GM12878 (cell line): ENCODE measurements around the gene MDC1. TPM values are rescaled to one million over a fixed set of nuclear protein-coding genes. Genes with fewer than 3 reads are reported as not detected.

ENCODE experiments used
- BMI1 ChIP-seq: fragments of 450-650 bp; IDR thresholded peaks from 2 replicates; pipeline ENCODE4 v1.6.1; 2016; ENCODE audit warnings: mild to moderate bottlenecking, moderate library complexity, borderline replicate concordance
- CHD4 ChIP-seq: fragments of 200-600 bp; sonication (generic); IDR thresholded peaks from 2 replicates; pipeline ENCODE4 v1.6.1; 2016; ENCODE audit warnings: mild to moderate bottlenecking
- E4F1 ChIP-seq: fragments of 450-650 bp; IDR thresholded peaks from 2 replicates; pipeline ENCODE4 v1.6.1; 2018; ENCODE audit warnings: borderline replicate concordance, mild to moderate bottlenecking; ENCODE audit not compliant: partially characterized antibody
- EGR1 ChIP-seq, 2 experiments: IDR thresholded peaks; 1 replicate in 1 of 2; 2 replicates in 1 of 2; pipeline ENCODE4 v1.6.1; 2011 to 2012; ENCODE audit warnings: low read depth in 2 of 2, low read length in 2 of 2, borderline replicate concordance in 1 of 2, mild to moderate bottlenecking in 1 of 2, moderate library complexity in 1 of 2
- EP300 ChIP-seq, 2 experiments: fragments of 150-350 bp in 1 of 2; IDR thresholded peaks; 2 replicates each; pipeline ENCODE4 v1.6.1; 2011 to 2012; ENCODE audit warnings: low read depth in 2 of 2, low read length in 2 of 2, borderline replicate concordance in 1 of 2, improper control_type of control experiment in 1 of 2, inconsistent platforms in 1 of 2; ENCODE audit not compliant: control insufficient read depth in 1 of 2
- ESRRA ChIP-seq: IDR thresholded peaks from 2 replicates; pipeline ENCODE4 v1.6.1; 2012; ENCODE audit warnings: mild to moderate bottlenecking, low read length, improper control_type of control experiment
- EZH2 ChIP-seq: IDR thresholded peaks from 2 replicates; pipeline ENCODE4 v1.6.1; 2012; ENCODE audit warnings: low read depth, mild to moderate bottlenecking, control low read depth, inconsistent platforms, low read length, borderline replicate concordance; ENCODE audit not compliant: control insufficient read depth
- GATAD2B ChIP-seq: fragments of 450-650 bp; conservative IDR thresholded peaks from 2 replicates; pipeline ENCODE4 v1.6.1; 2017; ENCODE audit warnings: low read depth, mild to moderate bottlenecking, moderate library complexity
- HSF1 ChIP-seq: fragments of 150-350 bp; IDR thresholded peaks from 2 replicates; pipeline ENCODE4 v1.6.1; 2014; ENCODE audit warnings: mild to moderate bottlenecking, low read depth, low read length
- JUNB ChIP-seq: IDR thresholded peaks from 2 replicates; pipeline ENCODE4 v1.6.1; 2016; ENCODE audit warnings: antibody characterized with exemption, mild to moderate bottlenecking
- JUND ChIP-seq: IDR thresholded peaks from 2 replicates; pipeline ENCODE4 v1.6.1; 2012; ENCODE audit warnings: low read depth, mild to moderate bottlenecking, low read length, improper control_type of control experiment, moderate library complexity
- MTA3 ChIP-seq: IDR thresholded peaks from 2 replicates; pipeline ENCODE4 v1.6.1; 2012; ENCODE audit warnings: low read length, inconsistent platforms, borderline replicate concordance
- NBN ChIP-seq: fragments of 450-650 bp; IDR thresholded peaks from 2 replicates; pipeline ENCODE4 v1.6.1; 2016
- NFYB ChIP-seq: IDR thresholded peaks from 2 replicates; pipeline ENCODE4 v1.6.1; 2011; ENCODE audit warnings: low read depth, mild to moderate bottlenecking, low read length, improper control_type of control experiment, moderate library complexity; ENCODE audit not compliant: insufficient read depth
- NR2C1 ChIP-seq: fragments of 450-650 bp; IDR thresholded peaks from 2 replicates; pipeline ENCODE4 v1.6.1; 2017; ENCODE audit warnings: antibody characterized with exemption, mild to moderate bottlenecking, moderate library complexity
- NR2F1 ChIP-seq: fragments of 450-650 bp; conservative IDR thresholded peaks from 2 replicates; pipeline ENCODE4 v1.6.1; 2017; ENCODE audit warnings: mild to moderate bottlenecking
- POLR2A ChIP-seq: IDR thresholded peaks from 2 replicates; pipeline ENCODE4 v1.6.1; 2011; ENCODE audit warnings: low read depth, mild to moderate bottlenecking, low read length
- SP1 ChIP-seq: IDR thresholded peaks from one replicate; pipeline ENCODE4 v1.6.1; 2011; ENCODE audit warnings: low read depth, low read length
- STAT3 ChIP-seq: IDR thresholded peaks from 2 replicates; pipeline ENCODE4 v1.6.1; 2011; ENCODE audit warnings: low read depth, low read length, improper control_type of control experiment
- SUPT20H ChIP-seq: IDR thresholded peaks from 2 replicates; pipeline ENCODE4 v1.6.1; 2011; ENCODE audit warnings: low read depth, mild to moderate bottlenecking, low read length, moderate library complexity, borderline replicate concordance; ENCODE audit not compliant: control insufficient read depth
- TAF1 ChIP-seq: IDR thresholded peaks from 2 replicates; pipeline ENCODE4 v1.6.1; 2011; ENCODE audit warnings: mild to moderate bottlenecking, low read depth, low read length, borderline replicate concordance
- TCF7 ChIP-seq: IDR thresholded peaks from 2 replicates; pipeline ENCODE4 v1.6.1; 2014; ENCODE audit warnings: antibody characterized with exemption, borderline replicate concordance
- ZSCAN29 ChIP-seq: fragments of 450-650 bp; IDR thresholded peaks from 2 replicates; pipeline ENCODE4 v1.6.1; 2017; ENCODE audit warnings: mild to moderate bottlenecking, moderate library complexity
- polyA plus RNA-seq, 11 experiments: library from polyadenylated mRNA; depleted of rRNA in 4 of 11; unstranded in 6 of 11; stranded (reverse) in 5 of 11; fragments of >200 nt; fragmentation: Nextera tagmentation in 4 of 11; fragmentation: Illumina TruSeq in 1 of 11; extraction: Ambion mirVana in 4 of 11; extraction: Trizol in 1 of 11; gene quantifications; 1 replicate in 1 of 11; 2 replicates in 10 of 11; pipeline versions ENCODE4 v1.2.1 to v1.2.3, GENCODE V29; 2011 to 2016; ENCODE audit warnings: inconsistent platforms in 2 of 11, missing spikeins in 2 of 11, low read depth in 1 of 11
- total RNA-seq, 4 experiments: library from RNA; depleted of rRNA in 3 of 4; stranded (reverse); fragments of >200 nt in 3 of 4; fragmentation: Illumina TruSeq in 1 of 4; extraction: Trizol in 1 of 4; gene quantifications; 2 replicates each; pipeline versions ENCODE4 v1.2.1 to v1.2.3, GENCODE V29; 2013 to 2021
- TF ChIP-seq, protein P1 (sequence below): fragments of 450-650 bp; IDR thresholded peaks from 2 replicates; pipeline ENCODE4 v1.6.1; 2017; ENCODE audit warnings: mild to moderate bottlenecking, moderate library complexity

MDC1 gene
- total and polyA plus RNA-seq, 10 of the 15 experiments (the other 5 are each of a cell fraction or from before 2014, with no cell fraction given): 5.1 to 62.5 (median 22.4) TPM

- TF ChIP-seq JUNB: peak; percentile 66
- TF ChIP-seq STAT3: no peak
- no peak; the same call in 1 of the 2 replicates for TF ChIP-seq MTA3
- TF ChIP-seq NR2F1: no peak
- TF ChIP-seq NFYB: no peak
- 0 out of 2 replicates have a peak, but pooled peaks have one; percentile 57 for TF ChIP-seq NBN
- no peak for TF ChIP-seq HSF1
- no peak for TF ChIP-seq SUPT20H
- TF ChIP-seq EZH2: no peak
- TF ChIP-seq ESRRA: no peak
- no peak for TF ChIP-seq CHD4
- TF ChIP-seq TCF7: 0 out of 2 replicates have a peak, but pooled peaks have one; percentile 28
- TF ChIP-seq JUND: no peak
- peak in 1 of 2 experiments; percentile 27; a peak in 1 of 4 replicates for TF ChIP-seq EP300 (IDR thresholded peaks at IDR 0.05; ENCODE audit: borderline replicate concordance in 1 of 2, control insufficient read depth in 1 of 2, low read depth in 2 of 2, low read length in 2 of 2)
- TF ChIP-seq, protein P1, sequence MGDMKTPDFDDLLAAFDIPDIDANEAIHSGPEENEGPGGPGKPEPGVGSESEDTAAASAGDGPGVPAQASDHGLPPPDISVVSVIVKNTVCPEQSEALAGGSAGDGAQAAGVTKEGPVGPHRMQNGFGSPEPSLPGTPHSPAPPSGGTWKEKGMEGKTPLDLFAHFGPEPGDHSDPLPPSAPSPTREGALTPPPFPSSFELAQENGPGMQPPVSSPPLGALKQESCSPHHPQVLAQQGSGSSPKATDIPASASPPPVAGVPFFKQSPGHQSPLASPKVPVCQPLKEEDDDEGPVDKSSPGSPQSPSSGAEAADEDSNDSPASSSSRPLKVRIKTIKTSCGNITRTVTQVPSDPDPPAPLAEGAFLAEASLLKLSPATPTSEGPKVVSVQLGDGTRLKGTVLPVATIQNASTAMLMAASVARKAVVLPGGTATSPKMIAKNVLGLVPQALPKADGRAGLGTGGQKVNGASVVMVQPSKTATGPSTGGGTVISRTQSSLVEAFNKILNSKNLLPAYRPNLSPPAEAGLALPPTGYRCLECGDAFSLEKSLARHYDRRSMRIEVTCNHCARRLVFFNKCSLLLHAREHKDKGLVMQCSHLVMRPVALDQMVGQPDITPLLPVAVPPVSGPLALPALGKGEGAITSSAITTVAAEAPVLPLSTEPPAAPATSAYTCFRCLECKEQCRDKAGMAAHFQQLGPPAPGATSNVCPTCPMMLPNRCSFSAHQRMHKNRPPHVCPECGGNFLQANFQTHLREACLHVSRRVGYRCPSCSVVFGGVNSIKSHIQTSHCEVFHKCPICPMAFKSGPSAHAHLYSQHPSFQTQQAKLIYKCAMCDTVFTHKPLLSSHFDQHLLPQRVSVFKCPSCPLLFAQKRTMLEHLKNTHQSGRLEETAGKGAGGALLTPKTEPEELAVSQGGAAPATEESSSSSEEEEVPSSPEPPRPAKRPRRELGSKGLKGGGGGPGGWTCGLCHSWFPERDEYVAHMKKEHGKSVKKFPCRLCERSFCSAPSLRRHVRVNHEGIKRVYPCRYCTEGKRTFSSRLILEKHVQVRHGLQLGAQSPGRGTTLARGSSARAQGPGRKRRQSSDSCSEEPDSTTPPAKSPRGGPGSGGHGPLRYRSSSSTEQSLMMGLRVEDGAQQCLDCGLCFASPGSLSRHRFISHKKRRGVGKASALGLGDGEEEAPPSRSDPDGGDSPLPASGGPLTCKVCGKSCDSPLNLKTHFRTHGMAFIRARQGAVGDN: no peak
- TF ChIP-seq SP1: no peak
- no peak for TF ChIP-seq ZSCAN29
- no peak for TF ChIP-seq NR2C1
- TF ChIP-seq E4F1: no peak
- TF ChIP-seq POLR2A: no peak
- no peak for TF ChIP-seq TAF1
- no peak for TF ChIP-seq GATAD2B
- TF ChIP-seq BMI1: no peak
- no peak for TF ChIP-seq EGR1 (IDR thresholded peaks at IDR 0.05; ENCODE audit: borderline replicate concordance in 1 of 2, low read depth in 2 of 2, low read length in 2 of 2)
Observed at GRCh38 chr6:30735668-30736314, 18.7 kb upstream of the MDC1 start (continued).
